Measurements from ENCODE around the gene THADA. TPM values are rescaled to one million over a fixed set of nuclear protein-coding genes. Genes with fewer than 3 reads are reported as not detected.
"Not testable (repeated sequence)": the region's sequence is repeated elsewhere in the genome, so short reads cannot be mapped to it uniquely, and the experiment has no call there.

The THADA gene
- total RNA-seq, 1 donor from 2014 or later = 40.4 TPM

DNA sequence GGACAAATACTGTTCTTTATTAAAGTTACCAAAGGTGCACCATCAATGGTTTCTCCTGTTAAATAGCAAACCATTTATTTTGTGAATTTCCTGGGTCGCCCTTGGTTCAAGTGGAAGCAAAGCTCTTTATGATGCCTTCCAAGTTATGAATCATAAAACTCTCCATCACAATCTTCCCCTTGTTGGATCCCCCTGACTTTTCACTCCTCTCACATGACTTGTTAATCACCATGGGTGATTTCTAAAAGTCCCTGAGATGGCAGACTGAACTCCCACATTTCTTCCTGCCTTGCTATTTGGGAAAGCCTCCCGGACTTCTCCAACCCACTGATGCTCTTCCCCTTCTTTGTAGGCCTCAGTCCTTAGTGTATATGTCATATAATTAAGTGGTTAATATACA is 176.0 kb downstream of the THADA start:
- intact Hi-C loops (cut with micrococcal nuclease) = loop anchor here (10.0 kb wide), 1 partner anchor 145 kb away; no protein-coding TSS in a partner anchor

DNA sequence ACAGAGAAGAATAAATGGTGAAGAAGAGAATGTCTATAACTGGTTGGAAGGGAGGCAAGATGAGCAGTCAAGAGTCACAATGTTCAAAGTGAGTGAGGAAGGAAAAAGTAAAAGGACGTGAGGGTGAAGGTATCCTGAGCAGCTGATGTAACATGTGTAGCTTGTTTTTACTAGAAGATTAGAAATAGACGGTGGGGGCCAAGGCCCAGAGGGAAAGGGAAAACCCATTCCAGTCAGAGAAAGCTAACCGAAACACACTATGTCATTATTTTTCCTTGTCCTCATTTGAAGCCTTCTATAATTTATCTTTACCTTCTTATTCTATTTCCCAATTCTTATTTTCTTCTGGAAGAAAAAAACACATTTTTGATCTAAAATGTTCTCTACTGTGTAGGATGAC is 176.6 kb downstream of the THADA start:
- intact Hi-C loops (cut with micrococcal nuclease) = no loop called here

DNA sequence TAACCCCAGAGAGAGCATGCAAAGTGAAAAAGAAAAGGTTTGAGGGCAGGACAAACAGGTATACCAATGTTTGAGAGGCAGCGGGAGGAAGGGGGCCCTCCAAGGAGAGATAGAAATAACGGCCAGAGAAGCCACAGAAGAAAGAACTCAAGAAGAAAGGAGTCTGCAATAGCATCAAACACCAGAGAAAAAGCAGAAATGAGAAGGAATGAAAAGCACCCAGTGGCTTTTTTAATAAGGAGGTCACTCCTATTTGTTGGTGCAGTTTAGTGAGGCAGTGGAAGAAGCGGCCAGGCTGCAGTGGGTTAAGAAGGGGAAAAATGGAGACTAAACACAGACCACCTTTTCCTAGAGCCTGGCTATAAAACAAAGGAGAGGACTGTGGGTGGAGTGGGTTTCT is 177.2 kb downstream of the THADA start:
- intact Hi-C loops (cut with micrococcal nuclease) = no loop called here

DNA sequence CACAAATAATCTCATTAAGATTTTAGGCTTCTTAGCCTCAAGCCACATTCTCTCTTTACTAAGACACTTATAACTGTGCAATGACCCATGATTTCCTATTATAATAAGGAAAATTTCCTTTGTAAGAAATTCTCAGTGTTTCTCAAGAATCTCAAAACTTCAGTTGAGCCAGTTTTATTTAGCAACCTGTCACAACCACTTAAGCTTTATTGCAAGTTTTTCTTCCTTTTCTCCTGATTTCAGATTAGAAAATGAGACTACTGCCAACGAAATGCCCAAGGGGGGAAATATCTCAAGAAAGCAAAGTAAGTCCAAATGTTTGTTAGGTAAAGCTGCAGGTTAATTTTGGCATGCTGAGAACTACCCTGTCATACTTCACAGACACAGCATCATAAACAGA is 178.5 kb downstream of the THADA start:
- intact Hi-C loops (cut with micrococcal nuclease) = no loop called here

DNA sequence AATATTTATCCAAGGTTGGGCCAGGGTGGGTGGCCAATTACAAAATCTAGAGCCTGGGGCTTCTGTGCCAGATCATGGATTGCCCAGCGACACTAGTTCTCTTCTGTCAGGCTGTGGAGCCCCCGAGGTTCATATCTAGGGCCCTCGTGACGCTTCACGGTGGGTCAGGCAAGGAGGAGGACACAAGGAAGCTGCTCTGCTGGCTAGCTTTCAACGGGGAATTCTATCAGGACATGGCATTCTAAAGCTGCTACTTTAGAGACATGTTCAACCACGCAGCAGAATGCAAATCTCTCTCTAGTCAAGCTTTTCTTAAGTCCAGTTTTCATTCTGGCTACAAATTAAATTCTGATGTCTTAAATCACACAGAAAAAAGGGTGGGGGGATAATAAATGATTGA is 180.2 kb downstream of the THADA start:
- intact Hi-C loops (cut with micrococcal nuclease) = no loop called here

DNA sequence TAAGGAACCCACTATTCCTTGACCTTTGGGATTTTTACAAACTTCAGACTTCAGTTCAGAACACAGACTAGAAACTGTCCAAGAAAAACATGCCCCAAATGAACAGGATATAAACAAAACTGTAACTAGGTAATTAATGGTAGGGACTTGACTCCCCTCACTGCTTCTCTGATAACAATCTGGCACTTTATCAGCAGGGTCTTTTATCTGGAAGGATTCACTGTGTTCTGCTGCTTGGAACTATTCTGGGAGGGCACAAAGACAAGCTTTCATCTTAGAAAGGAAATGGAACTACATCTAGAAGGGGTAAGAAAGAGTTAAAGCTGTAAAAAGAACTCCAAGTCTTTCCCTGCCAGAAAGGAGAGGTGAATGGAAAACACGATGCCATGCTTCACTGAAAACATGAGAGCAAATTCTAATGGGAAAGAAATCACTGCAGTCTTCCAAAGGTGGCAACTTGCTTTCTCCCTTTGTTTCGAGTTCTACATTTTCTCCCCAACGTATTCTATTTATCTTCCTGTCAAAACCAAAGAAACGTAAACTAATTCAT is 181.2 kb downstream of the THADA start:
- intact Hi-C loops (cut with micrococcal nuclease) = no loop called here

DNA sequence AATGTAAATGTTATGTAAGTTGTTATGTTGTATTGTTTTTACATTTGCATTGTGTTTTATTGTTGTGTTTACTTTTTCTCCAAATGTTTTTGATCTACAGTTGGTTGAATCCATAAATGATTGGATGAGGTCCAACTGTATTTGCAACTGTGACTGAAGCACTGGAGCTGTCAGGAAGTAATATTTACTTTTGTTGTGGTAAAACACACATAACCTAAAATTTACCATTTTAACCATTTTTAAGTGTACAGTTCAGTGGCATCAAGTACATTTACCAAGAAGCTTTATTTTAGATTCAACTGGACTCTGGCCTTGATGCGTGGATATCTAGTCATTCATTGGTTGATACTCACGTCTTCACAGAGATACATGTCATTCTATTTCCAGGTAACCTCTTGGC is 181.8 kb downstream of the THADA start:
- intact Hi-C loops (cut with micrococcal nuclease) = no loop called here

DNA sequence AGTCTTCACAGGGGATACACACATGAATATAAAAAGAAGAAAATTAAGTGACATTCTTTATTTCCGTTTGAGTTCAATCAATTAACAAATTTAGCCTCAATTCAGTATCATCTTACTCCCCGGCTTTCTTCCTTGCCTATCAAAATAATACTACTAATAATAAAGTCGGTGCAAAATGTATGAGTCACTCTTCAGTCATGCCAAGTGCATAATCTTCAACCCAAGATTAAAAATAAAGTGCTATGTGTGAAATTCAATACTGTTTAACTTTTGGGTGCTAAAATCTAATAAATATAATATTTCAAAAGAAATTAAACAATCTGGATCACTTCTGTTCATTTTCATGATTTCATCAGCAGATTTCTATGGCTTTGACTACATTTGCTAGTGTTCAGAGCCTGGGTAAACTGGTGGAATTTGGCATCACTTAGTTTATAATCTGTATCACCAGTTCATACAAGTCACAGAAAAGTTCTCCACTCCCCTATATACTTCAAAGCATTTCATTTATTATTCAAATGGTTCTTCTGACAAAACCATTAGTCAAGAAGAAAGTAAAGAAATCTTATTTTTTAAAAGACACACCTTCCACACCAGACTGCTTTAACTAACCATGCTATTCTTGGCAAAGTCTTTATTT is 183.6 kb downstream of the THADA start:
- intact Hi-C loops (cut with micrococcal nuclease) = no loop called here

DNA sequence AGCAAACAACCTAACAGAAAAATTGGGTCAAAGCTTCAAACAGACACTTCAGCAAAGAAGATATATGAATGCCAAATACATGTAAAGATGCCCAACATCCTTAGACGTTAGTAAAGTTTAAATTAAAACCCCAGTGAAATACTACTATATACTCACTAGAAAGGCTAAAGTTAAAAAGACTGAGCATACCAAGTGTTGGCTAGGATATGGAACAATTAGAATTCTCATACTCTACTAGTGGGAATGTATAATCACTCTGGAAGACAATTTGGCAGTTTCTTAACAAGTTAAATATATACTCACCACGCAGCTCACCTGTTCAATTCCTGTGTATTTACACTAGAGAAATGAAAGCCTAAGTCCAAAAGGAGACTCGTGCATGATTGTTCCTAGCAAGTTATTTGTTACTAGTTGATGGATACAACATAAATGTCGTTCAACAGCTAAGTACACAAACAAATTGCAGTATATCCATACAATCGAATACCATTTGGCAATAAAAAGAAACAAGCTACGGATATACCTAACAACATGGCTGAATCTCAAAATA is 185.7 kb downstream of the THADA start:
- intact Hi-C loops (cut with micrococcal nuclease) = no loop called here

DNA sequence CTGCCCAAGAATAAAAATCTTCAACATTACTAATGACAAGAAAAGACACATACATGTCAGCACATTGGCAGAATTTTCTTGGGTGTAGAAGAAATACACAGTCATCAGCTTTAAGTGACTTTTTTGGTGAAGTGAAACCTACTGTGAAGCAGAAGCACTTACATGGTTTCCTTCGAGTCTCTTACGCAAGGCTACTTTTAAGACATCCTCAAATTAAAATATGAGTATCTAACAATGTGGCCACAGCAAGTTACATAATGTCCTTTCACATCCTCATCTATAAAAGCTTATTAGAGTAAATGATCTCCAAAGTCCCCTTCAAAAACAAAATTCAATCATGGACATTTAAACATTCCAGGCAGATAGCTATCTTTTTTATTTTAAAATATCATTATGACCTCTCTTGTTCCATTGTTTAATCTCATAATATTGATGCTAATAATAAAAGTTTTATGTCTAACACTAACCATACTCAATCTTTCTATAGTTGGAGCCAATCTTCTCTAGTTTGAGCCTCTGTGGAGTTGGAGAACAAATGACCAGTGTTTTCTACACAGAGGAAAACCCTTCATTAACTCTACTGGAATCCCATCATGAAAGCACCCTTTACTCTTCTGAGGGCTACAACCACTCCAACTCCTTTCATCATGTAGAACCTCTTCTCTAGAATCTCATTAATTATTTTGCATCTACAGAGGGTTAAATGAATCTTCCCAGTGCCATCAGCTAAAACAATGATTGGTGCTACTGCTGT is 187.3 kb downstream of the THADA start:
- intact Hi-C loops (cut with micrococcal nuclease) = no loop called here

DNA sequence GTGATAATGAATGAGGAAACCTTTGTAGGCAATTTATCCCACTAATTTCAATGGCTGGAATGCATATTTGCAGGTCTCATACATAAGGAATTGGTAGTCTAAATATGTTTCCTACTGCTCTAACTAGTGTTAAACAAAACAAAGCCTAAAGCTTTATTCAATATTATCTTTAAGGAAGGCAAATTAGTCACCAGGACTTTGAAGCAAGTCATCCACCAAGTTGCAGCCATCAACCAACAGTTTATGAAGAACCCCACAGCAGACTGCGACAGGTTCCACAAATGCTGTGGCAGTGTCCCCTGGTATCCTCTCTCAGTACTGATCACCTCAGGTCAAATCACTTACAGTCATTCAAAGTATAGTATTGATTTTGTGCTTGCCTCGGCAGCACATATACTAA is 187.9 kb downstream of the THADA start:
- intact Hi-C loops (cut with micrococcal nuclease) = no loop called here

DNA sequence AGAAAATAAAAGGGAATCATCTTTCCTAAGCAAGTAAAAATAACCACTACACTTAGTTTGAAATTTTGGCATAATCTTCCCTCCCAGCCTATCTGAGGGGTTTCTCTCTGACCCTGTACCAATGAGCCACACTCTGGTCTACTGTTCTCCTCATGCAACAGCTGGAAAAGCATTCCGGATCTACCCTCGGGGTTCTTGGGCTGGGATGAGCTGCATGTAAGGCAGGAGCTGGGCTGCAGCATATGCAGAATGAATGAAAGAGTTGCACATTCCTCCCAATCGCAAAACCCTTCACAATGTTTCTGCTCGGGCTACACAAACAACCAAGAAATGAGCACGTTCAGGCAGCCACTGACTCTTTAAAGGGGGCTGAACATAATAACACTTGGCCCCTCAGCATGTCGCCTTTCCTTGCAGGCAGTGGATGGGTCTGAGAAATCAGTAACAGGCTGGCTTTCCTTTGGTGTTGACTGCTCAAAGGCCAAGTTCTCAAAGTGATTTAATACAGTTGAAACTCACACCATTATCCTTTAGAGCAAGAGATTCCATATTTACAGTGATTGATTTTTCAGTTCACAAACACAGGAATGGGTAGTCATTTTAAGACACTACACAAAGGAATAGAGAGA is 189.1 kb downstream of the THADA start:
- intact Hi-C loops (cut with micrococcal nuclease) = no loop called here

DNA sequence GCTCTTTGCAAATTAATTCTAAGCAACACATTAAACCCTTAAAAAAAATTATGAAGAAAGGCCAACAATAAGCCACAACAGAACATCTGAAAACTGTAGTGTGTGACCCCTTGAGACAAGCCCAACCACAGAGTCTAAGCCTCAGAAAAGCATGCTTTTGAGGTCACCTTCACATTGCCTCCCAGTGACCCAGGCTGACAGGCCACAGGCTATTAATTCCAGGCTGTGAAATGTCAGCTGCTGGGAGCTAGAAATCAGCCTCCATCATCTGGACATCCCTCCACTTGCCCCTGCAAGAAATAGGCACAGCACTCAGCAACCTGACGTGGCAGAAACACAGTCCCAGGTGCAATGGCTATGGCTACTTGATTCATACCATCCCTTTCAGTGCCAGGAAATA is 190.0 kb downstream of the THADA start:
- intact Hi-C loops (cut with micrococcal nuclease) = no loop called here

DNA sequence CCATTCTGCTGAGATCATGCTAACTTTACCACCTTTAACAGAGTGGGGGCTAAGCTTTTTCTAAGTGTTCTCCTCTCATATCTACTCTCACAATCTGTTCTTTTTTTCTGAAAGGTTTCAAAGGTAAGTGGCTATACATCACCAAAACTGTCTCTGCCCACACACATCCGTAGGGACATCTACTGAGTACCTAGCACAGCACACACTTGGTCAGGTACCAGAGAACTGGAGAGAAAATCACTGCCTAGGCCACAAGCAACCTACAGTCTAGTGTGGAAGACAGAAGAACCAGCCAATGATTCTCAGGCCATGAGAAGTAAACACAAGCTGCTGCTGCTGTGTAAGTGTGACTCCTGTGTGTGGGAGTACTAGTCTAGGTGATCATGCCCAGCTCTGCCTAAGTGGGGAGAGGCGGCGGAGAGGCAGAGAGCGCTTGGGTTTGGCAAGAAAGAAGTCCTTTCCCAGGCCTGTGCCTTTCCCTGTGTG is 193.3 kb downstream of the THADA start:
- intact Hi-C loops (cut with micrococcal nuclease) = no loop called here

DNA sequence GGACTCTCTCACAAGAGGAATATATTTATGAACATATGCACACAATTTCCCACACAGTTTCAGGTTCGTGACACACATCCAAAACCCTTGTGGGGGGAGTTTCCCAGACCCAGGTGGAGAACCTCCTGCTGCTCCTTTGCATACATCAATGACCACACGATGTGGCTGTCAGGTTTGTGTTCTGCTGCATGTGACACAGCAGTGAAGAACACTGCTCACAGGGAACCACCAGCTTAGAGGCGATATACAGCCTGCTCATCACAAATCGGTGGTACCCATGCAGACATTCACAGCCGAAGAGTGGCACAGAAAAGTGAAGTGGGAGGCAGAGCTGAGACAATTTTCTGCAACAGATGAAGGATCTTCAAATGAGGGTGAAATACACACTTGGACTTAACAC is 193.8 kb downstream of the THADA start:
- intact Hi-C loops (cut with micrococcal nuclease) = no loop called here

DNA sequence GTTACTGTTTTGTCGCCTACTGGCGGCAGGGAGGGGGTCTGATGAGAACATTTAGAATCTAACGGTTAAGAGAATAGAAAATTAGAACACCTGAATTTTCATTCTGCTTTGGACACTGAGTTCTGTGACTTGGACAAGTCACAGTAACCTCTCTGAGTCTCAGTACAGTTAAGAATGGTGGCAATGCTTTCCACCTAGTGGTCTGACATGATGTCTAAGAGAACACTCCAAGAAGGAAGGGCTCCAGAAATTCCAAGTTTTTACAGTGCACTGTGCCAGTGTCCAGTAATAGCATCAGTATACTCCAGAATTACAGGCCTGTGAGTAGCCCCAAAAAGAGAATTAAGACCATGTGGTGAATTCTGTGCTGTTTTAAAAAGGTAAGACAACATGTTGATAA is 195.3 kb downstream of the THADA start:
- intact Hi-C loops (cut with micrococcal nuclease) = no loop called here

DNA sequence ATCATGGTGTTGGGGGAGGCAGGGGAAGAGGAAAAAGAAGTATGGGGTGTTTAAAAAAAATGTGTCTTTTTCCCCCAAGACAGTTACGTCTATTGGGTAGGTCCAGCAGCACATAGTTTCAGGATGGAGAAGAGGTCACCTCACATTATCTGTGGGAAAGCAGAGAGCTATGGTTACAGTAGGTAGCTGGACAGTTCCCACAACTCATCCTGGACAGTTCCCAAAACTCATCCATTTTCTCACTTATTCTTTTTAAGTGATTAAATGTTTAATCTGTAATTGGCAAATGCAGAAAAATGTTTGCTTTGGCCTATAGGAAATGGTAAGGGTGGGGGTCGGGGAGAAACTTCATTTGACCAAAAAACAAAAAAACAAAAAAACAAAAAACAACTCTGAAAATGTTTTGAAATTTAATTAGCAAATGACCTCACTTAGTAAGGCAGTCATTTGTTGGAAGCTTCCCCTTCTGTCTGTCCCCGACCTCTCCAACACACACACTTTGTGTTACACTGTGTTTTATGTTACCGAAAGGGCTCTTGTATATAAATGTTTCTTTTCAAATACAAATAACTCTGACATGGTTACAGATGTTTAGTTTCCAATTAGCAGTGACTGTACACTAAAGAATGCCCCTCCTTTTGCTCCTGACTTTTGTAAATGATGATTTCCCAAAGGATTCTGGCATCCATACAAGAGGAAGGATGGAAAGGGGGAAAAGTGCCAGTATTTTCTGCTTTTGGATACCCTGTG is 196.1 kb downstream of the THADA start:
- intact Hi-C loops (cut with micrococcal nuclease) = no loop called here

DNA sequence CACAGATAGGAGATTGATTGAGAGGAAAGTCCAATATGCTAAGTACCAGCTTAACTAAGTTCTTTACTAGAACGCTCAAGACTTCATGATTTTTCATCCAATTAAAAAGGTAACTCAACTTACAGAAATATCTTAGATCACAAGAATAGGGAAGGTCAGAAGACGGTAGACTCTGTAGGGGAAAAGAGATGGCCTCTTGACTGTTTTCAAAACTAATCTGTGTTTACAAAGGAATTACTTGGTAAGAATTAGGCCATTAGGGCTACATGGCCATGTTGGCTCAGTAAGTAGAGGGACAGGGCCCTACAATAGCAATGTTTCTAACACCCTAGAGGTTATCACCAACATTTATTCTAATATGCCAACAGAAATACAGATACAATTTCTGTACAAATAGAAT is 196.7 kb downstream of the THADA start:
- intact Hi-C loops (cut with micrococcal nuclease) = no loop called here

DNA sequence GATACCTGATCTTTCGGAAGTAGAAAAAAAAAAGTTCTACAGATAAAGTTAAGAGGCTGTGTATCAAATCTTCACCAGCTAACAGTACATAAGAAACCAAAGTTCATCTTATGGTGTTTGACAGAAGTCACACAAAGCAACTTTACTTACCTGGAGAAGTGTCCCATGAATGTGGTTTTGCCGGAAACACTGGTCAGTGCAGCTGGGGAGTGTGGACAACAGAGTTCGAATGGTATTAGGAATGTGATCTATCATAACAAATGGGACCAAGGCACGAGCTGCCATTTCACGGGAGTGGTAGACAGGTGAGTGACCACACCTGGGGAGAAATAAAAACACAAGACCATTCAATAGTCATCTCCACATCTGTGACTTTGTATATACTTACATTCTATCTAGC is 198.0 kb downstream of the THADA start:
- intact Hi-C loops (cut with micrococcal nuclease) = no loop called here

DNA sequence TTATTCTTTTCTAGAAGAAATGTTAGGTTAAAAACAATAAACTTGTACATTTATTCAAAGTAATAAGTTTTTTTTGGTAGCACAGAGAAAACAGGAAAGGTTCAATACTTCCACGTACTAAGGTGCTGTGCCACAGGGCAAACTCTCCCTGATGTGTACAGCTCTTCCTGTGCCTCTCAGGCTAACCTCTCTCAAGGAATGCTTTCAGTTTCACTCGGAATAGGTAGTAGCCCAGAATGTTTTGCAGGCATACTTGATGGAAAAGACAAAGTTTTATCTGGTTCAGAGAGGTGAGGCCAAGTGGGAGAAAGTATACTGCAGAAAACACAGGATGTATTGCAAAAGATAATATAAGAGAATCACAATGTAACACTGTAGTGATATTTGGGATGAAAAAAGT is 198.4 kb downstream of the THADA start:
- intact Hi-C loops (cut with micrococcal nuclease) = no loop called here

DNA sequence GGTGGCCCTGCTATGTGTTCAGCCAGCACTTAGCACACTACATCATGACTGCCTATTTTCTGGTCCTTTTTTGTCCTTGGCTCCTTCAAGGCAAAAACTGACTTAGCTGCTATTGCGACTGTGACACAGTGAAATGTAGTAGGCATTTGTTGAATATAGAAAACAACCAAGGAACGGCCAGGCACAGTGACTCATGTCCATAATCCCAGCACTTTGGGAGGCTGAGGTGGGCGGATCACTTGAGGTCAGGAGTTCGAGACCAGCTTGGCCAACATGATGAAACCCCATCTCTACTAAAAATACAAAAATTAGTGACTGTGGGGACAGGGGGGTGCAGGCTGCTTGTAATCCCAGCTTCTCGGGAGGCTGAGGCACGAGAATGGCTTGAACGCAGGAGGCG is 199.5 kb downstream of the THADA start:
- intact Hi-C loops (cut with micrococcal nuclease) = not testable (repeated sequence)

Data from T-helper 2 cell treated with Interferon-gamma antibody and Interleukin-4, amounts not matched to agents 100 ng/mL and 5 ng/mL, for 36 hours (primary cell).